ENCODE measurements around the gene KLHL21.

Gene KLHL21

GRCh38 chr1:6581561-6582305, 20.9 kb downstream of the KLHL21 start:
- no peak for DNase-seq (ENCODE audit: low read depth)
- TF ChIP-seq CTCF (IDR thresholded peaks at IDR 0.05; ENCODE audit: control insufficient read depth, extremely low read depth, insufficient read depth) = no peak
- H3K4me3 ChIP-seq (ENCODE audit: low read depth, low read length) = no peak overlapping the region

DNA sequence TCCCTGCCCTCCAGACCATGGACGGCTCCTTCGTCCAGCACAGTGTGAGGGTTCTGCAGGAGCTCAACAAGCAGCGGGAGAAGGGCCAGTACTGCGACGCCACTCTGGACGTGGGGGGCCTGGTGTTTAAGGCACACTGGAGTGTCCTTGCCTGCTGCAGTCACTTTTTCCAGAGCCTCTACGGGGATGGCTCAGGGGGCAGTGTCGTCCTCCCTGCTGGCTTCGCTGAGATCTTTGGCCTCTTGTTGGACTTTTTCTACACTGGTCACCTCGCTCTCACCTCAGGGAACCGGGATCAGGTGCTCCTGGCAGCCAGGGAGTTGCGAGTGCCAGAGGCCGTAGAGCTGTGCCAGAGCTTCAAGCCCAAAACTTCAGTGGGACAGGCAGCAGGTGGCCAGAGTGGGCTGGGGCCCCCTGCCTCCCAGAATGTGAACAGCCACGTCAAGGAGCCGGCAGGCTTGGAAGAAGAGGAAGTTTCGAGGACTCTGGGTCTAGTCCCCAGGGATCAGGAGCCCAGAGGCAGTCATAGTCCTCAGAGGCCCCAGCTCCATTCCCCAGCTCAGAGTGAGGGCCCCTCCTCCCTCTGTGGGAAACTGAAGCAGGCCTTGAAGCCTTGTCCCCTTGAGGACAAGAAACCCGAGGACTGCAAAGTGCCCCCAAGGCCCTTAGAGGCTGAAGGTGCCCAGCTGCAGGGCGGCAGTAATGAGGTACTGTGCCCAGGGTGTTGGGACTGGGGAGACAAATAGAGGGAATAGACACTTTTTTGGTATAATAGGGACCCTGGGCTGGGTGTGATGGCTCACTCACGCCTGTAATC, 21.9 kb downstream of the KLHL21 start:
- DNase-seq (ENCODE audit: low read depth) = no peak
- no peak for TF ChIP-seq CTCF (IDR thresholded peaks at IDR 0.05; ENCODE audit: control insufficient read depth, extremely low read depth, insufficient read depth)
- peak overlapping the region; percentile 95 for H3K4me3 ChIP-seq (ENCODE audit: low read depth, low read length)

- TF ChIP-seq CTCF (IDR thresholded peaks at IDR 0.05; ENCODE audit: control insufficient read depth, extremely low read depth, insufficient read depth) = no peak
- peak overlapping the region; percentile 95 for H3K4me3 ChIP-seq (ENCODE audit: low read depth, low read length)
- DNase-seq (ENCODE audit: low read depth) = no peak
These were observed 22.5 kb downstream of the KLHL21 start for GRCh38 chr1:6580119-6580592.

GRCh38 chr1:6579374-6580118, 23.1 kb downstream of the KLHL21 start, which contains the start of gene ZBTB48:
TSS of gene ZBTB48 (plus strand) at chr1:6579994. CDS start at chr1:6580610, 616 bp downstream.
- TF ChIP-seq CTCF (IDR thresholded peaks at IDR 0.05; ENCODE audit: control insufficient read depth, extremely low read depth, insufficient read depth) = no peak
- DNase-seq (ENCODE audit: low read depth) = peak; percentile 90

DNA sequence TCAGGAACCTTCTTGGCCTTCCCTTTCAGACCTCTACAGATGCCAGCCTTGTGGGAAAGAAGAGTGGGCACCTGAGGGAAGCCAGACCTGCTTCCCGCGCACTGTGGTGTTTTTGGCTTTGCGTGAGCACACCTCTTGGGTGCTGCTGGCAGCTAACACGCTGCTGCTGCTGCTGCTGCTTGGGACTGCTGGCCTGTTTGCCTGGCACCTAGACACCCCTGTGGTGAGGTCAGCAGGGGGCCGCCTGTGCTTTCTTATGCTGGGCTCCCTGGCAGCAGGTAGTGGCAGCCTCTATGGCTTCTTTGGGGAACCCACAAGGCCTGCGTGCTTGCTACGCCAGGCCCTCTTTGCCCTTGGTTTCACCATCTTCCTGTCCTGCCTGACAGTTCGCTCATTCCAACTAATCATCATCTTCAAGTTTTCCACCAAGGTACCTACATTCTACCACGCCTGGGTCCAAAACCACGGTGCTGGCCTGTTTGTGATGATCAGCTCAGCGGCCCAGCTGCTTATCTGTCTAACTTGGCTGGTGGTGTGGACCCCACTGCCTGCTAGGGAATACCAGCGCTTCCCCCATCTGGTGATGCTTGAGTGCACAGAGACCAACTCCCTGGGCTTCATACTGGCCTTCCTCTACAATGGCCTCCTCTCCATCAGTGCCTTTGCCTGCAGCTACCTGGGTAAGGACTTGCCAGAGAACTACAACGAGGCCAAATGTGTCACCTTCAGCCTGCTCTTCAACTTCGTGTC, 23.9 kb downstream of the KLHL21 start:
- no peak for DNase-seq (ENCODE audit: low read depth)
- TF ChIP-seq CTCF (IDR thresholded peaks at IDR 0.05; ENCODE audit: control insufficient read depth, extremely low read depth, insufficient read depth) = no peak
- H3K4me3 ChIP-seq (ENCODE audit: low read depth, low read length) = peak overlapping the region; percentile 95

More at GRCh38 chr1:6579374-6580118, 23.1 kb downstream of the KLHL21 start, which contains the start of gene ZBTB48:
- H3K4me3 ChIP-seq (ENCODE audit: low read depth, low read length) = peak within 1 kb of the TSS; percentile 95

Measured in LNCaP clone FGC (cell line).